ENCODE measurements around the gene LAMC3. TPM values are rescaled to one million over a fixed set of nuclear protein-coding genes. Genes with fewer than 3 reads are reported as not detected.
"Not testable (repeated sequence)": the region's sequence is repeated elsewhere in the genome, so short reads cannot be mapped to it uniquely, and the experiment has no call there.

LAMC3 gene
- total RNA-seq, 1 donor from 2014 or later, result 0.07 TPM

DNA sequence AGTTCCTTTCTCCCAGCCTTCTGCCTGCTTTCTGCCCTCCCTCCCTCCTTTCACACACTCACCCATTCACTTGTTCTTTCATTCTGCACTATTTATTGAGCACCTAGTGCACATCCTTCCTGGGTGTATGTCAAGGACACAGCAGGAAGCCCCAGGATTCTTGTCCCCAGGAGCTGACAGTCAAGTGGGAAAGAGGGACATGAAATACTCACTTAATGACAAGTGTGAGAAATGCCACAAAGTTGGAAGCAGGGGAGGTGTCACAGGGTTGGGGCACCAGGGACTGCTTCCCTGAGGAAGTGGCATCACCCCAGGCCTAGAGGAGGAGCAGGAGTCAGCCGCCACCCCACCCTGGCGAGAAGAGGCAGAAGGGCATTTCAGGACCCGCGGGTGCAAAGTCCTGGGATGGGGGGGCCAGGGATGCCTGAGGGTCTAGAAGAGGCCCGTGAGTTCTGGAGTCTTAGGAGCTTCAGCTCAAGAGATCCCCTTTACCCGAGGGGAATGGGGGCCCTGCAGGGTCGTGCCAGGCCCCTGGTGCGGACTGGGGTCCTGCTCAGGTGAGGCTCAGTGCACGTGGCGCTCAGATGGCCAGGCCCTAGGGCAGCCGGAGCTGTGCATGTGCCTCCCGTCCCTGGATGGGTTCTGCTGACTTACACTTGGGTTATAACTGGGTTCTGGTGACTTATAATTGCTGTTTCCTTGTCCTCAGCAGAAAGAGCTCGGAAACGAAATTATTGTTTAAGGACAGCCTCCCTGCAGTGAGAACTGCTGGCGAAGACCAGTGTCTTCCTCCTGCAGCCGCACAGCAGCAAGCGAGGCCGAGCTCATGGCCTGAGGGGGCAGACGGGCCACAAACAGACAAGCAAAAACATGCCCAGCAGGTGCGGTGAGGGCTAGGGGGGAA is 16.9 kb upstream of the LAMC3 start:
- intact Hi-C loops (cut with micrococcal nuclease), result no loop called here

DNA sequence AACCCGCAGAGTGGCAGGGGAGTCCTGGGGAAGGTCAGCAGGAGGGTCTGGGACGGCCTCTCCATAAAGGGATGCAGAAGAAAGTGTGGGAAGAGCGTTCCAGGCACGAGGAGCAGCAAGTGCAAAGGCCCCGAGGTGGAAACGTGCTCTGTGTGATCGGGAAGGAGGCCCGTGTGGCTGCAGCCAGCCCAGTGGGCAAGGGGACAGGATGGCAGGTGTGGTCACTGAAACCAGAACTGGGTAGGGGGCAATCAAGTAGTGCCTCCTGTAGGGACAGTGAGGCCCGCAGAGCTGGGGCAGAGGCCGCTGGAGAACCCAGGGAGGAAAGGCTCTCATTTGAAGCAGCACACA is 16.3 kb upstream of the LAMC3 start:
- intact Hi-C loops (cut with micrococcal nuclease), result no loop called here

DNA sequence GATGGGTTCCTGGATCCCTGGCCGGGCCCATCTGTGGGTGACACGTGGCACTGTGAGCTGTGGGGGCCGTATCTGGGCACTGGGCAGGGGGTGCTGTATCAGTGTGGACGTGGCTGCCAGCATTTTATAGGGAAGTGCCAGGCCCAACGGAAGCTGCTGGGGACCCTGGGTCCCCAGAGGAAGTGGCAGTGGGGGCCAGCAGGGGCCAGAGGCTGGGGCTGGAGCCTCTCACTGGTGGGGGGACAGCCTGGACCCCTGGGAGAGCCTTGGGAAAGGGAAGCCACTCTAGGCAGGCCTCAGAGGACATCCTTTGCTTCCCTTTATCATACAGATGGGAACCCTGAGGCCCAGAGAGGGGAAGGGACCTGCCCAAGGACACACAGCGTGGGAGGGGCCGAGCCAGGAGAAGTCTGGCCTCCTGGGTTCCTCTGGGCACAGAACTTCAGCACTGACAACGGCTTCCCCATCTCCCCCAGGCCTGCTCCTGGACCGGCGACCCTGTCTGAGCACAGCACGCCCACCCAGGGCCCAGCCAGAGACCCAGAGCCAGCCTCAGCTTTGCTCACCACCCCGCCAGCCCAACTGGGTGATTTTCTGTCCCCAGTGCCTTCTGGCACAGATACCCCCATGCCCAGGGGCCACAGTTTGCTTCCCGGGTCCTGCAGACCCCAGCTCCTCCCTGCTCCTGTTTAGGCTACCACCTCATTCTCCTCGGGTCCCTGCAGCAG is 15.5 kb upstream of the LAMC3 start:
- intact Hi-C loops (cut with micrococcal nuclease), result no loop called here

DNA sequence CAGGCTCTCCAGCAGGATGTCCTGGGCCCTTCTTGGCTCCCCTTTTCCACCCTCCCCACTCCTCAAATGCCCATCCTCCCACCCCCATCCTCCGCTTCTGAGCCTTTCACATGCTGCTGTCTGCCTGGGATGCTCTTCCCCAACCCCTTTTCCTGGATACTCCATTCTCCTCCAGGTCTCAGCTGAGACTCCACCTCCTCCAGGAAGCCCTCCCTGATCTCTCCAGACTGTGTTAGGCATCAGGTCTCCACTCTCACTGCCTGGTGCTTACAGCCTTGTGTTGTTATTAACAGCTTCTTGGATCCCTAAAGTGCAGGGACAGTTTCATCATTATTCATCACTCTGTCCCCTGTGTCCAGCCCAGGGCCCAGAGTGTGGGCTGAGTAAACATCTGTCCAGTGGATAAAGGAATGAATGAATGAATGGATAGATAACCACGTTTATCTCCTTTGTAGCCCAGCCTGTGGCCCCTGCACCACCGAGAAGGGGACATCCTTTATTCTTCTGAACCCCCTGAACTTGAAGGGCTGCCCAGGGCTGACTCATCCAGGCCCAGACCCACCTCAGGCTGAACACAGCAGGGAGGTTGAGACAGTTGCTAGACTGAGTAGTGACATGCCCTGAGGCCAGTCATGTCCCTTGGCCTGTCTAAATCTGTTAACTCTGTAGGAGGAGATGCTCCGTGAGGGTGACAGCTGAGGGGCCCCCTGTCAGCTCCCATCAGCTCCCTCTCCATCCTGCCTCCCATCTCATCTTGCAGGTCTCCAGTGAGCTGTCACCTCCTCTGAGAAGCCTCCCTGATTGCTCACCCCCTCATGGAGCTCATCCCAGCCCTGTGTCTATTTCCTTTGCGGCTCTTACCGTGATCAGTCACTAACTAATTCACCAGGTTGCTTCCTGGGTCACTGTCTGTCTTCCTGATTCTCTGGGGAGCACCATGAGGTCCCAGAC is 14.6 kb upstream of the LAMC3 start:
- intact Hi-C loops (cut with micrococcal nuclease), result no loop called here

DNA sequence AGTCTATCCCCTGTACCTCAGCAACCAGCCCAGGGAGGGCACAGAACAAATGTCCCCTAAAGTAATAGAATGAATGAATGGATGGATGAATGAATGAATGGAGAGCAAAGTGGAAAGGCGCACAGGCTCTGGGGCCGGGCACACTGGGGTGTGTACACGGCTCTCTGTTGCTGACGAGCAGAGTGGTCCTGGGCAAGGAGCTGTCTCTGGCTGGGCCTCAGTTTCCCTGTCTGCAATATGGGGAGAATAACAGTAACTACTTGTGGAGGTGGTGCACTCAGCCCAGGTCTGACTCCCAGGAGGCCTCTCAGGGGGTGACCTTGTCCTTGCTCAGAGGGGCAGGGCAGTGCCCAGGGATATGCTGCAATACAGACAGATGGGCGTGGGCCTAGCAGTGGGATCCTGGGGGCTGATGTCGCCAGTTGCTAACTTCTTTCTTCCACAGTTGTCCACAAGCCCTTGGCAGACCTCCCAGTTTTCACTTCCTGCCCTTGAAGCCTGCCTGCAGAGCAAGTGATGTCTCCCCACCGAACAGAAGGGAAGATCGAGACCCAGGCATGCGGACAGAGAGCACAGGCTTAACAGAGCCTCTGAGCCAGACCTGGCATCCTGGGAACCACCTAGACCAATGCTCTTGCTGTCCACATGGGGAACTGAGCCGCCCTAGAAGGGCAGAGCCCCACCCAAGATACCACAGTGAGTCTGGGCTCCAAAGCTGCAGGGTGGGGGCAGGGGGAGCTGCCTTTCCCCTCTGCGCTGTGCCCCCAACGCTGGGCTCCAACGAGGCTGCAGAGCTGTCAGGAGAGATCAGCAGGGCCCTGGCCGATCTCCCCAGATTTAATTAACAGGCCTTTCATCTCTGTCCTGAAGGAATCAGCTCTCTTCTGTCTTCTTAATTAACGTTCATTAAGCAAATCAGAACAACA is 13.6 kb upstream of the LAMC3 start:
- intact Hi-C loops (cut with micrococcal nuclease), result no loop called here

DNA sequence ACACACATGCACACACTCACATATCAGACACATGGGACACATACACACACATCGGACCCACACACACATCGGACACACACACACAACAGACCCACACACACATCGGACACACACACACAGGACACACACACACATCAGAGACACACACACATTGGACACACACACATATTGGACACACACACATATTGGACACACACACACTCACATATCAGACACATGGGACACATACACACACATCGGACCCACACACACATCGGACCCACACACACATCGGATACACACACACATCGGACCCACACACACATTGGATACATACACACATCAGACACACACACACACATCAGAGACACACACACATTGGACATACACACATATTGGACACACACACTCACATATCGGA is 12.8 kb upstream of the LAMC3 start:
- intact Hi-C loops (cut with micrococcal nuclease), result no loop called here

DNA sequence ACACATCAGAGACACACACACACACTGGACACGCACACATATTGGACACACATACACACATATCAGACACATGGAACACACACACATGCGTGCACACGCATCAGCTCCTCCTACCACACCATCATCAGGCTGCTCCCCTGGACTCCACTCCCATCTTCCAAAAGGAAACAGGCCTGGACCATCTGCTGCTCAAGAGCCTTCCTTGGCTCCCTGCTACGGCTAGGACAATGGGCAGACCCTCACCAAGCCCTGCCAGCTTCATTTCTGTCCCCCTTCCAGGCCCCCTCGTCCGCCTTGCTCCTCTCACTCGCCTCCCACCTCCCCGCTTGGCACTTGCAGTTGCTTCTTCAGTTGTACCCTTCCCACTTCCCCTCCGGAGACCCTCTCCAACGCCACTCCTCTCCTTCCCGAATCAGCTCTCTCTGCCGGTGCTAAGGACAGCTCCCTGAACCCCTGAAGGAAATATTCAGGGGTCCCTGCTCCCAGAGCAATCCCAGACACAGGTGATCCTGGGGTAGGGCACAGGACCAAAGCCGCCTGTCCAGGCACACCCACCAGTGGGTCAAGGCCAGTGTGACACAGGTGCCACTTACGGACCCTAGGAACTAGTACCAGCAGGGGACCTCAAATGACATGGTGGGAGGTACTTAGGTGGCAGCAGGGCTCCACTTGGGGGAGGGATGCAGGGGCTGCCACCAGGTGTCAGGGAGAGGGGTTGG is 12.1 kb upstream of the LAMC3 start:
- intact Hi-C loops (cut with micrococcal nuclease), result no loop called here

DNA sequence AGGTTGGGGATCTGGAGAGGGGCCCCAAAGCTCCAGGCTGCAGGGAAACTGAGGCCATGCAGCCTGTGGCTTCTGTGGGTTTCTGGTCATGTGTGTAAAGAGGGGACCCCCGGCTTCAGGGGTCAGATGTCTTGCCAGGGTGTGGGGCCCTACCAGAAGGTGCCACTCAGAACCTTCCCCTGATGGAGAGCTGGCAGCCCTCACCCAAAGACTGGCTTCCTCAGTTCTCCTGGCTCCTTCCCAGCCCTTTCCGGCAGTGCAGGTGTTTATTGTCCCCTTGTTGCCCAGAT is 11.6 kb upstream of the LAMC3 start:
- intact Hi-C loops (cut with micrococcal nuclease), result no loop called here

DNA sequence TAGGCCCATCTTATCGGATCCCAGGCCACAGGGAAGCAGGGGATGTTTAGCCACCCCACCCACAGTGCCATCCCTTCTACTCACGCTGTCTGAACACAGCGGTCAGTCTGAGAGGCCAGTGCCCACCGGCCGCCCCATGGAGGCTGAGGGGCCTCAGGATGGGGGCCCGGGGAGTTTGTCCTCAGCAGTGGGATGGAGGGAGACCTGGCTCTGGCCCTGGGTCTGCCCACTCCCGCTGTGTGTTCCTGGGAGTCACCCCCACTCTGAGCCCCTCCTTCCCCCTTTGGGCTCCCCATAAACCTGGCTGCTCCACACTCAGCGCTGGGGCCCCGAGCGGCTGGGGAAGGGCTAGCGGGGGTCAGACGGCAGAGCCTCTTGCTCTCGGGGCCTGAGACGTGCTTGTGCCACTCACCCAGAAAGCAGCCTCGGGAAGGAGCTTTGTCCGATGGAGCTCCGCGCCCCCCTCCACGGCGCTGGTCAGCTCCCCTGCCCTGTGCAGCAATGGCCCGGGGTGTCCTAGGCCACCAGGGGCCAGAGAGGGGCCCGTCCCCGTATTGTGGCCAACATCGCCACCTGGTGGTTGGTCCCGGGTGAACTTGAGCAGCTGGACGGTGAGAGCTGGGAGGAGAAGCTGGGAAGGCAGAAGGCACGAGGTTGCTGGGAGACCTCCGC is 10.9 kb upstream of the LAMC3 start:
- intact Hi-C loops (cut with micrococcal nuclease), result loop anchor here (1.0 kb wide), 1 partner anchor 291 kb away; no protein-coding TSS in a partner anchor

DNA sequence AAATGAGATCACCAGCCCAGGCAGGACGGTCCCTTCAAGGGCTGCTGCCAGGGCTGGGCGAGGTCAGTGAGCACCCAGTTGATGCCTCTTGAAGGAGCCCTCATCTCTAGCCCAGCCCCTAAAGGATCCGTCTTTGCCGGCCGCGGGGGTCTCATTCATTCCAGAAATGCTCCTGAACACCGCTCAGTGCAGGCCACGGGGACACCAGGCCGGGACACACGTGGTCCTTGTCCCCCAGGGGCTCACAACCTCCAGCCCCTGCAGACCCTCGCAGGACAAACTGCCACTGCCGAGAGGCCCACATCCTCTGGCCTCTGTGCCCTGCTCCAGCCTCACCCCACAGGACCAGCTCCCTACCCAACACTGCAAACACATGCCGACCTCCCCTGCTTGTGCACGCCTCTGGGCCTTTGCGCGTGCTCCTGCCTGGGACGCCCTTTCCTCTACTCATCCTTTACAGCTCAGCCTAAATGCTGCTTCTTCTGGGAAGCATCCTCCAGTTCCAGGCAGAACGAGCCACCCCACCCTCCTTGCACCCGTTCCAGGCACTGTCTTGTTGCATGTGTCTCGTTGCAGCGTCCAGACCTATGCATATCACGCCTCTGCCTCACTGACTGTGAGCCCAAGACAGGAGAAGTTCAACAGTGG is 10.3 kb upstream of the LAMC3 start:
- intact Hi-C loops (cut with micrococcal nuclease), result loop anchor here (1.0 kb wide), 1 partner anchor 291 kb away; no protein-coding TSS in a partner anchor

DNA sequence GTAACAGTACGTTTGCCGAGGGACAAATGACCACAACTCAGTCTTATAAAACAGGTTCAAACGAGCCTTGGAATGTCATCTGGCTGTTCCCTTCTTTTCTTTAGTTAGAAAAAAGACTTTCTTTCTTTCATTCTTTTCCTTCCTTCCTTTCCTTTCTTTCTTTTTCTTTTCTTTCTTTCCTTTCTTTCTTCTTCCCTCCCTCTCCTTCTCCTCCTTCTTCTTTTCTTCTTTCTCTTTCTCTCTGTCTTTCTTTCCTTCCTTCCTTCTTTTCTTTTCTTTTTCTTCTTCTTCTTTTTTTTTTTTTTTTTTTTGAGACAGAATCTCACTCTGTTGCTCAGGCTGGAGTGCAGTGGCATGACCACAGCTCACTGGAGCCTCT is 9.7 kb upstream of the LAMC3 start:
- intact Hi-C loops (cut with micrococcal nuclease), result no loop called here

DNA sequence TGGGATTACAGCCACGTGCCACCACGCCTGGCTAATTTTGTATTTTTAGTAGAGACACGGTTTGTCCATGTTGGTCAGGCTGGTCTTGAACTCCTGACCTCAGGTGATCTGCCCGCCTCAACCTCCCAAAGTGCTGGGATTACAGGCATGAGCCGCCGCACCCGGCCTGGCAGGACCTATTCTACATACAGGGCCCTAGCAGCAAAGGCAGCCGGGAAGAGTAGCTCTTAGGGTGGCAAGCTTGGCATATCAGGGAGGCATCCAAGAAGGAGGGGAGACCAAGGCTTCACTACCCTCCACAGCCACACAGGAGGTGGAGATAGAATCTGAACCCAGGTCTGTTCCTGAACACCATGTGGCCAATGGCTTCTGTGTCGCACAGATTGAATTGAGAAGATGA is 8.4 kb upstream of the LAMC3 start:
- intact Hi-C loops (cut with micrococcal nuclease), result not testable (repeated sequence)

DNA sequence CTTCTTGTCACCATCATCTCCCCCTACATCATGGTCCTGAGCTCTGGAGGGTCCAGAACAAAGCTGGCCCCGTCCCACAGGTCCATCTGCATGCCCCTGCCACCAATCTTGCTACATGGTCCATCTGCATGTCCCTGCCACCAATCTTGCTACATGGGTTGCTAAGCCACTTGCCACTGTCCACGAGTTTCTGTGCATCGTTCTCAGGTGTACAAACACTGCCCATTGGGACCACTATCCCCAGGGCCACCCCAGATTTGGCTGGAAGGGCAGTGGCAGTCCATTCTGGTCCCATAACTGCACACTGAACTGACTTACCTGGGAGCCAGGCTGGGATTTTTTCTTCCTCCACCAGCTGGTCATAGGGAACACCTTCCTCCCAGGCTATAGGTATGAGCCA is 8.0 kb upstream of the LAMC3 start:
- intact Hi-C loops (cut with micrococcal nuclease), result no loop called here

DNA sequence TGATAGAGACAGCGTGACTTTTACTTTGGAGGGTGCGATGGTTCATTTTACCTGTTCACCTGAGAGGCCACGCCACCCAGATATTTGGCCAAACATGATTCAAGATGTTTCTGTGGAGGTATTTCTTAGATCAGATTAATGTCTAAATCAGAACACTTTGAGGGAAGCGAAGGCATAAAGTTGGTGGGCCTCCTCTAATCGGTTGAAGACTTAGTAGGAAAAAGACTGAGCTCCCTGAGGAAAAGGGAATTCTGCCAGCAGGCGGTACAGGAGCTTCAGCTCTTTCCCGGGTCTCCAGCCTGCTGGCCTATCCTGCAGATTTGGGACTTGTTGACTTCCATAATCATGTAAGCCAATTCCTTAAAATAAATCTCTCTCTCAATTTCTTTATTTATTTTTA is 7.0 kb upstream of the LAMC3 start:
- intact Hi-C loops (cut with micrococcal nuclease), result no loop called here

DNA sequence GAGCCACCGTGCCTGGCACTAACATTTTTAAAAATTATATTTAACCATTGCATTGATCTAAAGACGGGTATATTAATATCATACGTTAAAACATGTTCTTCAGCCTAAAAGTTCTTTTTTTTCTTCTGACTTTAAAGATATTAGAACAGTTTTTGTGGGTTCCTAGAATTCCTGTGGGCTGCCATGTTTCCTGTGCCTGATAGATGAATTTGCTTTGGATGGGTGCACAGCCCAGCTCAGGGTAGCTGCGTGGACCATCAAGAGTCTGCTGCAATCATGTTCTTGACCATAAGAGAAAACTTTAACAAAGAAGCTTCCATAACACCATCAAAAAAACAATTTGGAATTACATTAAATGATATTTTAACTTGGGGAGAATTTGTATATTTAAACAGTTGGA is 2.4 kb upstream of the LAMC3 start:
- intact Hi-C loops (cut with micrococcal nuclease), result no loop called here

DNA sequence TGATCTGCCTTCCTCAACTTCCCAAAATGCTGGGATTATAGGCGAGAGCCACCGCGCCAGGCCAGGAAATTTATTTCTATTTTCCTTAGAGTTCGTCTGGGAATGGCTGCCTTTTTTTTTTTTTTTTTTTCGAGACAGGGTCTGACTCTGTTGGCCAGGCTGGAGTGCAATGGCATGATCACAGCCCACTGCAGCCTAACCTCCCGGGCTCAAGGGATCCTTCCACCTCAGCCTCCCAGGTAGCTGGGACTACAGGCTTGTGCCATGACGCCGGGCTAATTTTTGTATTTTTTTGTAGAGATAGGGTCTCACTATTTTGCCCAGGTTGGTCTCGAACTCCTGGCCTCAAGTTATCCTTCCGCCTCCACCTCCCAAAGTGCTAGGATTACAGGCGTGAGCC is 888 bp upstream of the LAMC3 start:
- intact Hi-C loops (cut with micrococcal nuclease), result no loop called here

DNA sequence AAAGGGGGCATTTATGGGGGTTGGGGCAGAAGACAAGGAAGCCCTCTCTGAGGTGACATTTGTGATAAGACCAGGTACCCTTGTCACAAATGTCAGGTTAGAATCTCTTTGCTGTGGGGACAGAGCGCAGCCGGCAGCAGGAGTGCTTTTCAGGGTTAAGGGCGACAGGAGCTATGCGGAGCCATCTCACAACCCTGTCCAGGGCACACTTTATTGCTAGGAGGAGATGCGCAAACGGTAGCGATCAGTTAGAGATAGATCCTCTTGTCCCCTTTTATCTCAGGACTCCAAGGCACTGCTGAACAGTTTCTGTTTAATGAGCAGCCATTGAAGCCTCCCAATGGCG is 438 bp upstream of the LAMC3 start:
- intact Hi-C loops (cut with micrococcal nuclease), result no loop called here

DNA sequence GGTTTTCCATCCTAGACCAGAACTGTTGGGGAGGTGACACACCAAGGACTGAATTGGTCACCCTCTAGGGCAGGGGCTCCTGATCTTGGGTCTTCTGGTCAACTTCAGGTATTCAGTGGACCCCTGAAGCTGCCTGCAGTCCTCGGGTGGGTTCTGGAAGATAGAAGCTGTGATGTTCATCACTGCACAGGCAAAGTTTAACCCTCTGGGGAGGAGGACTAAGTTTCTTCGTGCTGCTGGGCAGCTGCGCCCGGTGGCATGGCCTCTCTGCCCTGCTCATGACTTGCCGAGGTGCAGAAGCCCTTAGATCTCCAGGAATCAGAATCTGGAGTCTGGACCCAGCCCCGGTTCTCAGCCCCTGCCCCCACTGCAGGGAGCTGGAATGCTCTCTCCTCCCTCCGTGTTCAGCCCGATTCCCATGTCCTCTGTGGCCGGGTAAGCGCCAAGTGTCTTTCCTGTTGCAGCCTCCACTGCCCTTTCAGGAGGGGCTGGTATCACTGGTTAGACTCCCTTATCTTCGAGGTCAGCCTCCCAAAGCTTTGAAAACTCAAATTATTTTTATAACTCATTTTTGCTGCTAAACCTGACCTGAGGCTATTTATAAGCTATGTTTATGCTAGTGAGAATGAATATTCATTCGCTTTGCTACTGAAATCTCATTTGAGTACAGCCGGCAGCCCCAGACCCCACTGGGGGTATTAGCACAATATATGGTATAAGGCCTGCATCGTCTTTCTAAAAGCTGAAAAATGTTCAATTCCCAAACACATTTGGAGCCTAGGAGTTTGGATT is 1.7 kb downstream of the LAMC3 start:
- intact Hi-C loops (cut with micrococcal nuclease), result no loop called here

Data from T-helper 1 cell treated with Interleukin-12 subunit alpha and Interleukin-12 subunit beta and Interleukin-4 antibody, amounts not matched to agents 30 ng/mL and 1 ng/mL, for 36 hours (primary cell).